GM19463 (cell line): ENCODE results near the gene NARS2.
A peak's percentile ranks its signal among the peaks of the same experiment; 100 is the strongest.
"Not testable (repeated sequence)": the region's sequence is repeated elsewhere in the genome, so short reads cannot be mapped to it uniquely, and the experiment has no call there.

Source experiments
- ATAC-seq: cut with Tn5 transposase; IDR thresholded peaks from one replicate; pipeline ENCODE4 v1.9.1; 2021; ENCODE audit warnings: mild to moderate bottlenecking, moderate library complexity; ENCODE audit not compliant: unreplicated experiment

Gene NARS2

GRCh38 chr11:78574386-78575381 lies at the start of gene NARS2:
TSS of gene NARS2 (minus strand) at chr11:78574864. CDS start at chr11:78574488, 376 bp downstream.
- peak; percentile 95 for ATAC-seq

- no peak for ATAC-seq
These were observed 48.0 kb upstream of the NARS2 start for GRCh38 chr11:78622666-78623065.

GRCh38 chr11:78620159-78620558 lies 45.5 kb upstream of the NARS2 start:
- no peak for ATAC-seq

GRCh38 chr11:78615724-78616123 lies 41.1 kb upstream of the NARS2 start:
- no peak for ATAC-seq

GRCh38 chr11:78613378-78613813 lies 38.7 kb upstream of the NARS2 start:
- ATAC-seq, result no peak

GRCh38 chr11:78612721-78613377 lies 38.2 kb upstream of the NARS2 start:
- no peak for ATAC-seq

- ATAC-seq, result not testable (repeated sequence)
These were observed 34.7 kb upstream of the NARS2 start for GRCh38 chr11:78609321-78609720.

- ATAC-seq, result no peak
These were observed 33.0 kb upstream of the NARS2 start for GRCh38 chr11:78607696-78608095.

- no peak for ATAC-seq
These were observed 32.0 kb upstream of the NARS2 start for GRCh38 chr11:78606667-78607066.

- no peak for ATAC-seq
These were observed 30.6 kb upstream of the NARS2 start for GRCh38 chr11:78605296-78605695.

- ATAC-seq, result no peak
These were observed 29.1 kb upstream of the NARS2 start for GRCh38 chr11:78603792-78604191.

- not testable (repeated sequence) for ATAC-seq
These were observed 28.1 kb upstream of the NARS2 start for GRCh38 chr11:78602771-78603170.

- not testable (repeated sequence) for ATAC-seq
These were observed 26.4 kb upstream of the NARS2 start for GRCh38 chr11:78601066-78601465.

GRCh38 chr11:78597579-78597978 lies 22.9 kb upstream of the NARS2 start:
- not testable (repeated sequence) for ATAC-seq

GRCh38 chr11:78595436-78596130 lies 20.9 kb upstream of the NARS2 start:
- ATAC-seq, result no peak

GRCh38 chr11:78594814-78595213 lies 20.1 kb upstream of the NARS2 start:
- ATAC-seq, result no peak

- no peak for ATAC-seq
These were observed 13.9 kb upstream of the NARS2 start for GRCh38 chr11:78588517-78588916.

- ATAC-seq, result no peak
These were observed 12.8 kb upstream of the NARS2 start for GRCh38 chr11:78587446-78587845.

- ATAC-seq, result no peak
These were observed 11.9 kb upstream of the NARS2 start for GRCh38 chr11:78586452-78587046.

- ATAC-seq, result no peak
These were observed 9.2 kb upstream of the NARS2 start for GRCh38 chr11:78583889-78584288.

GRCh38 chr11:78577495-78577894 lies 2.8 kb upstream of the NARS2 start:
- ATAC-seq, result no peak
